Body of pancreas (tissue), 4 donors: Measurements from ENCODE around the gene AGBL4.

ENCODE experiments used
- POLR2A ChIP-seq, 3 donors: fragments of 450-650 bp; IDR thresholded peaks; one replicate each; pipeline ENCODE4 v1.6.1; 2016; ENCODE audit warnings: antibody characterized with exemption in 3 of 3, mild to moderate bottlenecking in 2 of 3
- TF ChIP-seq, protein P1 (sequence below), 7 experiments: fragments of 450-650 bp in 4 of 7; fragments of 200-600 bp in 3 of 7; sonication (generic) in 3 of 7; IDR thresholded peaks; one replicate each; pipeline ENCODE4 v1.5.1; 2016 to 2019; ENCODE audit warnings: antibody characterized with exemption in 7 of 7

DNA sequence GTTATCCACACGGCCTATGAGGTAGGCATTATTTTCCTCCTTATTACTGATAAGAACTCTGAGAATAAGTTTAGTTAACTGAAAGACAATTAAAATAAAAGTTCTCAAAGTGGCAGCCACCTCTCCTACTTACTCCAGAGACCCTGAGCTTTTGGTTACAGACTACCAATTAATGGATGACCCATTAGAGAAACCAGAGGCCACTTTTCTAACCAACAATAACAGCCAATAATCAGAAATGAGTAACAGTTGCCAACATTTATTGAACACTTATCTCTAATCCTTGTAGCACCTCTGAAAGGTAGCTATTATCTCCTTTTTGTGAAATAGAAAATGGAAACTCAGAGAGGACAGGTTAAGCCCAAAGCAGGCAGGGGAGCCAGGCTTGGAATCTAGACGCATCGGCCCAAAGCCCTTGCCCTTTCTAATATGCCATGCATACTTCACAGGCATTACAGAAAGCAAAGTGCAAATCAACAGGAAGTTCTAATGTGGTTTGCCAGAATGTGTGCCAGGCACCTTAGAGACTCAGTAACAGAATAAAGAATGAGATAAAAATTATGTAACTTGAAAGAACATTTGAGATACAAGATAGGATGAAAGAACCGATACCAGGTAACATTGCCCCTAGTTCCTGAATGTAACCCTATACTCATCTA lies 1297.1 kb downstream of the AGBL4 start:
- TF ChIP-seq, protein P1, sequence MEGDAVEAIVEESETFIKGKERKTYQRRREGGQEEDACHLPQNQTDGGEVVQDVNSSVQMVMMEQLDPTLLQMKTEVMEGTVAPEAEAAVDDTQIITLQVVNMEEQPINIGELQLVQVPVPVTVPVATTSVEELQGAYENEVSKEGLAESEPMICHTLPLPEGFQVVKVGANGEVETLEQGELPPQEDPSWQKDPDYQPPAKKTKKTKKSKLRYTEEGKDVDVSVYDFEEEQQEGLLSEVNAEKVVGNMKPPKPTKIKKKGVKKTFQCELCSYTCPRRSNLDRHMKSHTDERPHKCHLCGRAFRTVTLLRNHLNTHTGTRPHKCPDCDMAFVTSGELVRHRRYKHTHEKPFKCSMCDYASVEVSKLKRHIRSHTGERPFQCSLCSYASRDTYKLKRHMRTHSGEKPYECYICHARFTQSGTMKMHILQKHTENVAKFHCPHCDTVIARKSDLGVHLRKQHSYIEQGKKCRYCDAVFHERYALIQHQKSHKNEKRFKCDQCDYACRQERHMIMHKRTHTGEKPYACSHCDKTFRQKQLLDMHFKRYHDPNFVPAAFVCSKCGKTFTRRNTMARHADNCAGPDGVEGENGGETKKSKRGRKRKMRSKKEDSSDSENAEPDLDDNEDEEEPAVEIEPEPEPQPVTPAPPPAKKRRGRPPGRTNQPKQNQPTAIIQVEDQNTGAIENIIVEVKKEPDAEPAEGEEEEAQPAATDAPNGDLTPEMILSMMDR (IDR thresholded peaks at IDR 0.05) = no peak
- TF ChIP-seq POLR2A (IDR thresholded peaks at IDR 0.05) = no peak
